ENCODE measurements around the gene IFT81. TPM values are rescaled to one million over a fixed set of nuclear protein-coding genes. Genes with fewer than 3 reads are reported as not detected.
"Not testable (repeated sequence)": the region's sequence is repeated elsewhere in the genome, so short reads cannot be mapped to it uniquely, and the experiment has no call there.

IFT81 gene
- total RNA-seq, 4 donors from 2014 or later, result 6.8 to 12.6 (median 9.7) TPM

DNA sequence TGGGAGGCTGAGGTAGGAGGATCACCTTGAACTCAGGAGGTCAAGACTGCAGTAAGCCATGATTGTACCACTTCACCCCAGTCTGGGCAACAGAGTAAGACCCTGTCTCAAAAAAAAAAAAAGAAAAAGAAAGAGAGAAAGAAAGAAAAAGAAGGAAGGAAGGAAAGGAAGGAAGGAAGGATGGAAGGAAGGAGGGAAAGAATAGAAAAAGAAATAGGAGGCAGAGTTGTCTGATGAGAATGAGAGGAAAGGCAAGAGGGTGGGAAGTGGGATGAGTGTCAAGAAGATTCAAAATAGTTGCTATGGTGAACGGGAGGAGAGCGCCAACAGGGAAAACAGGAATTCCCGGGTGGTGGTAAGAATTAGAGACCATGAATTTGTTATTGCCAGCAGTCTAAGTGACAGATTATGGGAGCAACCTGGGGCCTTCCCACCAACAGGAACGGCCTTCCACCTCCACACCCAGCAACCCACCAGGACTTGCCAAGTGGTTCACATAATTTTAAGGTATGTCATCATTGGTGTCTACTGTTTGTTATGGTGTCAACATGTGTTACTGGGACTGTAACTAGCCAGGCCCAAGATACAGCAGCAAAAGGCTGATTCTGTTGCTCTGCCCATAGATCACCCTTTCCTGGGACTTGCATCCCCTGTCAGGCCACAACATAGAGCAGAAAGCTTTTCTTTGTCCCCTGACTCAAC, 39.7 kb upstream of the IFT81 start:
- intact Hi-C loops (cut with DNase I; ENCODE audit: low total_unique reads), result no loop called here
- 11 to 36% methylated on average over 4 of the region's 4 CpGs for WGBS, 2 donors
- no peak for DNase-seq (ENCODE audit: low spot score in 2 of 2)
- no peak overlapping the region for H3K4me3 ChIP-seq (ENCODE audit: low read depth, poor library complexity, severe bottlenecking)
- TF ChIP-seq POLR2A (IDR thresholded peaks at IDR 0.05), result no peak
- TF ChIP-seq, protein P1, sequence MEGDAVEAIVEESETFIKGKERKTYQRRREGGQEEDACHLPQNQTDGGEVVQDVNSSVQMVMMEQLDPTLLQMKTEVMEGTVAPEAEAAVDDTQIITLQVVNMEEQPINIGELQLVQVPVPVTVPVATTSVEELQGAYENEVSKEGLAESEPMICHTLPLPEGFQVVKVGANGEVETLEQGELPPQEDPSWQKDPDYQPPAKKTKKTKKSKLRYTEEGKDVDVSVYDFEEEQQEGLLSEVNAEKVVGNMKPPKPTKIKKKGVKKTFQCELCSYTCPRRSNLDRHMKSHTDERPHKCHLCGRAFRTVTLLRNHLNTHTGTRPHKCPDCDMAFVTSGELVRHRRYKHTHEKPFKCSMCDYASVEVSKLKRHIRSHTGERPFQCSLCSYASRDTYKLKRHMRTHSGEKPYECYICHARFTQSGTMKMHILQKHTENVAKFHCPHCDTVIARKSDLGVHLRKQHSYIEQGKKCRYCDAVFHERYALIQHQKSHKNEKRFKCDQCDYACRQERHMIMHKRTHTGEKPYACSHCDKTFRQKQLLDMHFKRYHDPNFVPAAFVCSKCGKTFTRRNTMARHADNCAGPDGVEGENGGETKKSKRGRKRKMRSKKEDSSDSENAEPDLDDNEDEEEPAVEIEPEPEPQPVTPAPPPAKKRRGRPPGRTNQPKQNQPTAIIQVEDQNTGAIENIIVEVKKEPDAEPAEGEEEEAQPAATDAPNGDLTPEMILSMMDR (IDR thresholded peaks at IDR 0.05), result no peak

DNA sequence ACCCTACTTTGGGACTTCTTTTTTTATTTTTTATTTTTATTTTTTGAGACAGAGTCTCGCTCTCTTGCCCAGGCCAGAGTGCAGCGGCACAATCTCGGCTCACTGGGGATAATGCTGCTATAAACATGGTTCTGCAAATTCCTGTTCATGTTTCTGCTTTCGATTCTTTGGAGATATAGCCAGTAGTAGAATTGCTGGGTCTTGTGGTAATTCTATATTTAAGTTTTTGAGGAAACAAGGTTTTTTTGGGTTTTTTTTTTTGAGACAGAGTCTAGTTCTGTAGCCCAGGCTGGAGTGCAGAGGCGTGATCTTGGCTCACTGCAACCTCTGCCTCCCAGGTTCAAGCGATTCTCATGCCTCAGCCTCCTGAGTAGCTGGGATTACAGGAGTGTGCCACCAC, 35.9 kb upstream of the IFT81 start:
- DNase-seq (ENCODE audit: low spot score in 2 of 2); H3K4me3 ChIP-seq (ENCODE audit: low read depth, poor library complexity, severe bottlenecking); intact Hi-C loops (cut with DNase I; ENCODE audit: low total_unique reads): not testable (repeated sequence)
- WGBS, 2 donors, result 90 to 93% methylated on average over 6 of the region's 6 CpGs

DNA sequence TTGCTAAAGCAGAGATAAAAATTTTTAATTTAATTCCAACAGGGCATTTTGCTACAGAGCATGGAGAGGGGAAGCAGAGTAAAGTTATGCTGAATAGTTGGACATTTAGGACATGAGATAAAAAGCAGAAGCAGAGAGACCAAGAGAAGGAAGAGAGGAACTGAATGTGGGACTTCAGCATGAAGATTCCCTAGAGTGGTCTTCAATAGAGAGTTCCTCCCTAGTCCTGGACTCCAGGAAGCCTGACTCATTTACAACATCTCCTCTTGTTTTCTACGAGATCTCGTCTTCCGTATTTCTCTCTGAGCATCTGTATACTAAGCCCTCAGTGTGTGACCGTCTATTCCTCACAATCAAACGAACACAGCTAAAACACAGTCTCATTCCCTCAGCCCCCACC, 35.2 kb upstream of the IFT81 start:
- 82 to 85% methylated on average over 5 of the region's 5 CpGs for WGBS, 2 donors
- intact Hi-C loops (cut with DNase I; ENCODE audit: low total_unique reads), result no loop called here
- DNase-seq (ENCODE audit: low spot score in 2 of 2), result no peak
- no peak overlapping the region for H3K4me3 ChIP-seq (ENCODE audit: low read depth, poor library complexity, severe bottlenecking)
- TF ChIP-seq, protein P1 (IDR thresholded peaks at IDR 0.05), result no peak

DNA sequence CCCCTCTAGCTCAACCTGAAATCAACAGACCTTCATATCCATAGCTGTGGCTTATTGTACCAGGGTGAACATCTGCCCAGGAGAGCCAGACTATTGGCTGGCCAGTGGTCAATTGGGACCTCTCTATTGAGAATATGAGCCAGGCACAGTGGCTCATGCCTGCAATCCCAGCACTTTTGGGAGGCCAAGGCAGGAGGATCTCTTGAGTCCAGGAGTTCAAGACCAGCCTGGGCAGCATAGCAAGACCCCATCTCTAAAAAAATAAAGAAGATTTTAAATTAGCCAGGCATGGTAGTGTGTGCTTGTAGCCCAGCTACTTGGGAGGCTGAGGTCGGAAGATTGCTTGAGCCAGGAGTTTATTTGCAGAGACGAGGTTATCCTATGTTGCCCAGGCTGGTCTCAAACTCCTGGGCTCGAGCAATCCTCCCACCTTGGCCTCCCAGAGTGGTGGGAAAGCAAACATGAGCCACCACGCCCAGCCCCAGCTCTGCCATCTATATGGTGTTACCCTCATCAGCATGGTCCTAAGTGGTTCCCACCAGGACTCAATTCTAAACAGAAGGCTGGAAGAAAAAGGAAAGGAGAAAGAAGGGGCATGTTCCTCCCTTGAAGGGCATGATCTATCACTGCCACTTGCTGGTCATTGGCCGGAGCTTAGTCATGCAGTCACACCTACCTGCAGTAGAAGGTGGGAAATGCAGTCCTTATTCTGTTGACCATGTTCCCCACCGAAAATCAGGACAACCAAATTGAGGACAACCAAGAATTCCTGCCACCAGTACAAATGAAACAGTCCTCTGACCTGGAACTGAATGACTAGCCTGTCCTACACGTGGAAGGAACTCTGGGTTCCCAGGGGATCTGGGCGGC, 33.7 kb upstream of the IFT81 start:
- DNase-seq (ENCODE audit: low spot score in 2 of 2), result no peak
- no peak for TF ChIP-seq POLR2A (IDR thresholded peaks at IDR 0.05)
- TF ChIP-seq, protein P1 (IDR thresholded peaks at IDR 0.05), result no peak
- 81% methylated on average over 8 of the region's 8 CpGs for WGBS, 2 donors
- H3K4me3 ChIP-seq (ENCODE audit: low read depth, poor library complexity, severe bottlenecking), result no peak overlapping the region
- intact Hi-C loops (cut with DNase I; ENCODE audit: low total_unique reads), result no loop called here

DNA sequence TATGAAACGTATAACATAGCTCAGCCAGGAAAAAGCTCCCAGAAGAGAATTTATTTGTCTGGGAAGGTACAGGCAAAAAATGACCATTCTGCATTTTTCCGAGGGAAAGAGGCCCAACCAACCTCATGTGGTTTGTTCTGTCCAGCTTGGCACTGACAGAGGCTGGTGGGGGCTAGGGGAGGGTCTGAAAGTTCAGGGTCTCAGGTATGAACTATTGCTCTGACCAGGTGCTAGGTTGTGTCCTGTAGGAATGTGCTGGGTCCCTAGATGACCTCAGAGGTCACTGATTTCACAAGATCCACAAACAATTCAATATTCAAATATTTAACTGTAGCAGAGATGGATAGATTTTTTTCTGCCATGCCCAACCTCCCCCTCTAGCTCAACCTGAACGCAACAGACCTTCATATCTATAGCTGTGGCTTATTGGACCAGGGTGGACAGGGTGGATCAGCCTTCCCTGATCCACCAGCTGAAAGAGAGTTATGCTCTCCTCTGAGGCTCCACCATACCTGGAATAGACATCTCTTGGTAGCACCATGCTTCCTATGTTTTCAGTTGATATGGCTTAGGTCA, 32.9 kb upstream of the IFT81 start:
- intact Hi-C loops (cut with DNase I; ENCODE audit: low total_unique reads), result no loop called here
- no peak for DNase-seq (ENCODE audit: low spot score in 2 of 2)
- 77 to 87% methylated on average over 3 of the region's 3 CpGs for WGBS, 2 donors
- TF ChIP-seq POLR2A (IDR thresholded peaks at IDR 0.05), result no peak
- TF ChIP-seq, protein P1 (IDR thresholded peaks at IDR 0.05), result no peak
- H3K4me3 ChIP-seq (ENCODE audit: low read depth, poor library complexity, severe bottlenecking), result no peak overlapping the region

DNA sequence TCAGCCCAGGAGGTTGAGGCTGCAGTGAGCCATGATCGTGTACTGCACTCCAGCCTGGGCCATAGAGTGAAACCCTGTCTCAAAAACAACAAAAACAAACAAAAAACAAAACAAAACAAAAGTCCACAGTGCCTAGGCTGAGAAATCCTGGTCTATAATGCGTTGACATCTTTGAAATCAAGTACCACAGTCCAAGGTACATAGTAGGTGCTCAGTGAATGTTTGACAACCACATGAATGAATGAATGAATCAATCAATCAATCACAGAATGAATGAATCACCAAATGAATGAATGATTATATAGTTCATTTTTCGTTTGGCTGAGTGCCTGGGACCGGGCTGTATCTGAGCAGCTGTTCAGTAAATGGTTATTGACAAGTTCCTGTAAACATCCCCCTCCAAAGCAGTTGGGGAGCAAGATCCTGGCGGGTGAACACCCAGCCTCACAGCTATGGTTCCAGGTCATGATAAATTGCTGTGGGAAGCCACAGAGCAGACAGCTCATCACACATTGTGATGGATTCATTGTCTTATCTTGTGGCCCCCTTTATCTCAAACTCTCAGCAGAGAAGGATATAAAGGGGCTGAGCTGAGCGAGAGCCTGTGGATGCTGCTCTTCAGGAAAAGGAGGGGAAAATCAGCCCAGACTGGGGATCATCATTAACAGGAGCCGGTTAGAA, 30.4 kb upstream of the IFT81 start:
- intact Hi-C loops (cut with DNase I; ENCODE audit: low total_unique reads), result no loop called here
- DNase-seq (ENCODE audit: low spot score in 2 of 2), result no peak
- no peak overlapping the region for H3K4me3 ChIP-seq (ENCODE audit: low read depth, poor library complexity, severe bottlenecking)
- 52 to 62% methylated on average over 7 of the region's 7 CpGs for WGBS, 2 donors
- TF ChIP-seq, protein P1 (IDR thresholded peaks at IDR 0.05), result no peak
- TF ChIP-seq POLR2A (IDR thresholded peaks at IDR 0.05), result no peak
